PFSK-1 (cell line): ENCODE data around the gene EFNA5.

ENCODE experiments used
- FOXP2 ChIP-seq: optimal IDR thresholded peaks from 2 replicates; pipeline ENCODE3; 2011; ENCODE audit warnings: borderline replicate concordance, control low read depth, inconsistent platforms; ENCODE audit not compliant: insufficient read depth; ENCODE audit errors: extremely low read length, extremely low read depth
- POLR2AphosphoS5 ChIP-seq: IDR thresholded peaks from 2 replicates; pipeline ENCODE4 v1.6.1; 2012; ENCODE audit warnings: low read depth, mild to moderate bottlenecking, control low read depth, low read length, moderate library complexity
- TF ChIP-seq, protein P1 (sequence below), 2 experiments: IDR thresholded peaks; 2 replicates each; pipeline versions ENCODE4 v1.6.1 to v1.8.0; 2011 to 2012; ENCODE audit warnings: low read depth in 2 of 2, low read length in 2 of 2, control low read depth in 1 of 2, inconsistent platforms in 1 of 2, mild to moderate bottlenecking in 1 of 2, moderate library complexity in 1 of 2; ENCODE audit not compliant: insufficient read depth in 1 of 2

- no peak for TF ChIP-seq POLR2AphosphoS5
- no peak for TF ChIP-seq FOXP2
- TF ChIP-seq, protein P1, sequence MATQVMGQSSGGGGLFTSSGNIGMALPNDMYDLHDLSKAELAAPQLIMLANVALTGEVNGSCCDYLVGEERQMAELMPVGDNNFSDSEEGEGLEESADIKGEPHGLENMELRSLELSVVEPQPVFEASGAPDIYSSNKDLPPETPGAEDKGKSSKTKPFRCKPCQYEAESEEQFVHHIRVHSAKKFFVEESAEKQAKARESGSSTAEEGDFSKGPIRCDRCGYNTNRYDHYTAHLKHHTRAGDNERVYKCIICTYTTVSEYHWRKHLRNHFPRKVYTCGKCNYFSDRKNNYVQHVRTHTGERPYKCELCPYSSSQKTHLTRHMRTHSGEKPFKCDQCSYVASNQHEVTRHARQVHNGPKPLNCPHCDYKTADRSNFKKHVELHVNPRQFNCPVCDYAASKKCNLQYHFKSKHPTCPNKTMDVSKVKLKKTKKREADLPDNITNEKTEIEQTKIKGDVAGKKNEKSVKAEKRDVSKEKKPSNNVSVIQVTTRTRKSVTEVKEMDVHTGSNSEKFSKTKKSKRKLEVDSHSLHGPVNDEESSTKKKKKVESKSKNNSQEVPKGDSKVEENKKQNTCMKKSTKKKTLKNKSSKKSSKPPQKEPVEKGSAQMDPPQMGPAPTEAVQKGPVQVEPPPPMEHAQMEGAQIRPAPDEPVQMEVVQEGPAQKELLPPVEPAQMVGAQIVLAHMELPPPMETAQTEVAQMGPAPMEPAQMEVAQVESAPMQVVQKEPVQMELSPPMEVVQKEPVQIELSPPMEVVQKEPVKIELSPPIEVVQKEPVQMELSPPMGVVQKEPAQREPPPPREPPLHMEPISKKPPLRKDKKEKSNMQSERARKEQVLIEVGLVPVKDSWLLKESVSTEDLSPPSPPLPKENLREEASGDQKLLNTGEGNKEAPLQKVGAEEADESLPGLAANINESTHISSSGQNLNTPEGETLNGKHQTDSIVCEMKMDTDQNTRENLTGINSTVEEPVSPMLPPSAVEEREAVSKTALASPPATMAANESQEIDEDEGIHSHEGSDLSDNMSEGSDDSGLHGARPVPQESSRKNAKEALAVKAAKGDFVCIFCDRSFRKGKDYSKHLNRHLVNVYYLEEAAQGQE (IDR thresholded peaks at IDR 0.05; ENCODE audit: insufficient read depth in 1 of 2, low read depth in 2 of 2, low read length in 2 of 2), result no peak
These were observed 131.8 kb downstream of the EFNA5 start for GRCh38 chr5:107538805-107539445.
